Nephron (organoid): ENCODE results near the gene NRG2.

Experiments used
- H3K27ac Mint-ChIP-seq, 3 experiments: 2 replicates each; pipeline ENCODE4 v1.8.0; 2020; ENCODE audit warnings: mixed read lengths in 3 of 3, mild to moderate bottlenecking in 2 of 3, moderate library complexity in 1 of 3
- H3K27me3 Mint-ChIP-seq: 2 replicates; pipeline ENCODE4 v1.8.0; 2021; ENCODE audit warnings: low read depth, mild to moderate bottlenecking, moderate library complexity, mixed read lengths
- H3K36me3 Mint-ChIP-seq: 2 replicates; pipeline ENCODE4 v1.8.0; 2020; ENCODE audit warnings: low read depth, mixed read lengths
- H3K4me1 Mint-ChIP-seq: 2 replicates; pipeline ENCODE4 v1.8.0; 2020; ENCODE audit warnings: mixed read lengths
- H3K4me3 Mint-ChIP-seq, 3 experiments: 2 replicates each; pipeline ENCODE4 v1.8.0; 2020; ENCODE audit warnings: mild to moderate bottlenecking in 3 of 3, mixed read lengths in 3 of 3, moderate library complexity in 2 of 3
- H3K9me3 Mint-ChIP-seq: 2 replicates; pipeline ENCODE4 v1.8.0; 2020; ENCODE audit warnings: mixed read lengths
- CTCF ChIP-seq, 3 experiments: fragments of 200-600 bp; sonication (generic); IDR thresholded peaks; one replicate each; pipeline ENCODE4 v1.5.0; 2021; ENCODE audit warnings: antibody characterized with exemption in 3 of 3; ENCODE audit not compliant: unreplicated experiment in 3 of 3

Gene NRG2

DNA sequence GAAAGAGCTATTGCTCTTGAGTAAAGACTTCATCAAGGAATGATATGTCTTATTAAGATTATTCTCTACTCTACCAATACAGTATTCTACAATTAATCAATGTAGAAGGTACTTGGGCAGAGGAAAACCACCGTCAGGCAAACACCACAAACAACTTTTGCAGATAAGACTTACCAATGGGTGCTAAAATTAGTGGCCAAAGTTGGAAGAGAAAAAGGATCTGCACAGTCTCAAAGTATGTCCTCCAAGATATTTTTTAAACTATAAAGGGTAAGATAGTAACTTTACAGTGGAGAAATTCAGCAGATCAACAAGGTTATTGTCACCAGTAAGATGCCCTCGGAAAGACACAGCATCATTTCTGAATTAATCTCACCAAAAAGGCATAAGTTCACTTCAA, 38.9 kb downstream of the NRG2 start:
- Mint-ChIP-seq H3K4me3 (no peak overlapping the region), H3K9me3 (peaks cover 2% of the 10 kb centered on the region), H3K27me3 (peaks cover 65% of the 10 kb centered on the region), H3K27ac (no peak overlapping the region), H3K4me1 (no peaks in the 10 kb centered on the region), H3K36me3 (no peaks in the 10 kb centered on the region)
- TF ChIP-seq CTCF (IDR thresholded peaks at IDR 0.05; ENCODE audit: unreplicated experiment in 3 of 3) = no peak

GRCh38 chr5:140003519-140003918, 39.6 kb downstream of the NRG2 start:
- H3K4me3 Mint-ChIP-seq = no peak overlapping the region
- H3K27me3 Mint-ChIP-seq = peaks cover 71% of the 10 kb centered on the region
- no peak for TF ChIP-seq CTCF (IDR thresholded peaks at IDR 0.05; ENCODE audit: unreplicated experiment in 3 of 3)
- H3K27ac Mint-ChIP-seq = no peak overlapping the region
- H3K4me1 Mint-ChIP-seq = no peaks in the 10 kb centered on the region
- H3K9me3 Mint-ChIP-seq = peaks cover 2% of the 10 kb centered on the region
- H3K36me3 Mint-ChIP-seq = no peaks in the 10 kb centered on the region

DNA sequence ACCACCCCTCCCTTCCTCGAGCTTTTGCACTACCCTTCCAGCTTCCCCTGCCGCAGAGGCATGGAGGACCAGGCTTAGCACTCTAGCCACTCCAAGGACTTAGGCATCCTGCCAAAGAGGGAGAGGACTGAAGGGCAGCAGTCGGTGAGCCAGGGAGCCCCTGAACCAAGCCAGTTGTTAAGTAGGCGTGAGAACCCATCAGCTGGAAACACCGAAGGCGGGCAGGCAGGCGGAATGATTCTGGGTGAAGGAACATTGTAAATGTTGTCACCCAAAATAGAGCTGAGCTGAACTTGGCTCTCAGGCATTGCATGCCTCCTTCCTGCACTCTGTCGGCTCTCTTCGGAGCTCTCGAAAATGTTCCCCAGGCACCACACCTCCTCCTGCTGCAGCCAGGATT, 42.8 kb downstream of the NRG2 start:
- H3K27ac Mint-ChIP-seq = no peak overlapping the region
- no peak overlapping the region for H3K4me3 Mint-ChIP-seq
- TF ChIP-seq CTCF (IDR thresholded peaks at IDR 0.05; ENCODE audit: unreplicated experiment in 3 of 3) = no peak

DNA sequence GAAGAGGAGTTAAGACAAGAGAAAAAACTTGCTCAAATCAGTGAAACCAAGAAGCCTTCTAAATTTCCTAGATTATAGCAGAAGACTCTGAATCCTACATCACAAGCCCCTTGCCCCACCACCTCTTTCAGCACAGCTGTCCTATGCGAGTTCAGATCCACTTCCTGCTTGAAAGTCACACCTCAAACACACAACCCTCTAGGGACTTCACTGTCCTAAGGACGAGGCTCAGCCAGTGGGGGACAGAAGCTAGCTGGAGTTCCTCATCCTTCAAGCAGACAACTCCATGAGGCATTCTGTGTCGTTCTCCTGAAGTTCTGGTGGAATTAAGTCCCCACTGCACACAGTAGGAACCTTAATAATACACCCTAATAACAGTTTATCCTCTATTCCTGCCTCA, 44.3 kb downstream of the NRG2 start:
- peaks cover 2% of the 10 kb centered on the region for H3K9me3 Mint-ChIP-seq
- no peak overlapping the region for H3K27ac Mint-ChIP-seq
- H3K27me3 Mint-ChIP-seq = peaks cover 67% of the 10 kb centered on the region
- no peaks in the 10 kb centered on the region for H3K36me3 Mint-ChIP-seq
- no peak overlapping the region for H3K4me3 Mint-ChIP-seq
- no peak for TF ChIP-seq CTCF (IDR thresholded peaks at IDR 0.05; ENCODE audit: unreplicated experiment in 3 of 3)
- H3K4me1 Mint-ChIP-seq = no peaks in the 10 kb centered on the region

More for the DNA sequence above, 42.8 kb downstream of the NRG2 start:
- H3K9me3 Mint-ChIP-seq = peaks cover 2% of the 10 kb centered on the region
- H3K27me3 Mint-ChIP-seq = peaks cover 73% of the 10 kb centered on the region
- H3K4me1 Mint-ChIP-seq = no peaks in the 10 kb centered on the region
- no peaks in the 10 kb centered on the region for H3K36me3 Mint-ChIP-seq

DNA sequence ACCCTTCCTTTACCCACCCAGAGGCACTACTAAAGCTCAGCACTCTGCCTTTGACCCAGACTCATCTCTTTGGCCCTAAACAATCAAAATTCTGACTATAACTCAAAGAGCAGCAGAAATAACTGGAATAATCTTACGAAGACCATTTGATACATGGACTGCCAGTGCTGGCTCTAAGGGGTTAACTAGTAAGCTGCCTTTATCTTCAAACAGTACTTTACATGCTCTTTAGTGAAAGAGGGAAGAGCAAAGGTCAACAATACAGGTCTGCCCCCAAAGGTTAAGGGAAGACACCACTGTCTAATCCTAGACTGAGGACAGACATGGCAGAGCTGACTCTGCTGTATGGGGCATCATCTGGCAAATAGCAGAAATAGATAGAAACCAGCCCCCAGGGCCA, 45.8 kb downstream of the NRG2 start:
- Mint-ChIP-seq H3K4me1 (no peaks in the 10 kb centered on the region), H3K27me3 (peaks cover 63% of the 10 kb centered on the region), H3K36me3 (no peaks in the 10 kb centered on the region), H3K4me3 (no peak overlapping the region), H3K9me3 (peaks cover under 1% of the 10 kb centered on the region), H3K27ac (no peak overlapping the region)
- TF ChIP-seq CTCF (IDR thresholded peaks at IDR 0.05; ENCODE audit: unreplicated experiment in 3 of 3) = no peak

GRCh38 chr5:139995929-139996328, 47.2 kb downstream of the NRG2 start:
- Mint-ChIP-seq H3K27ac (no peak overlapping the region), H3K4me3 (no peak overlapping the region), H3K4me1 (no peaks in the 10 kb centered on the region), H3K27me3 (peaks cover 63% of the 10 kb centered on the region), H3K9me3 (no peaks in the 10 kb centered on the region), H3K36me3 (no peaks in the 10 kb centered on the region)
- TF ChIP-seq CTCF (IDR thresholded peaks at IDR 0.05; ENCODE audit: unreplicated experiment in 3 of 3) = no peak
